KBM-7 (cell line): ENCODE results near the gene FOXO4.

Experiments
- DNase-seq: peaks from one replicate; pipeline ENCODE4 v3.0.0-alpha.2; 2015
- in situ Hi-C: fragments of 300-500 bp; cut with MboI; formaldehyde crosslinking; loops from 2 replicates; pipeline ENCODE4 v1.14.3; 2020; ENCODE audit warnings: low sequenced_read_pairs, low pct_unique_long_range_greater_than_20kb, mixed read lengths

The FOXO4 gene

DNA sequence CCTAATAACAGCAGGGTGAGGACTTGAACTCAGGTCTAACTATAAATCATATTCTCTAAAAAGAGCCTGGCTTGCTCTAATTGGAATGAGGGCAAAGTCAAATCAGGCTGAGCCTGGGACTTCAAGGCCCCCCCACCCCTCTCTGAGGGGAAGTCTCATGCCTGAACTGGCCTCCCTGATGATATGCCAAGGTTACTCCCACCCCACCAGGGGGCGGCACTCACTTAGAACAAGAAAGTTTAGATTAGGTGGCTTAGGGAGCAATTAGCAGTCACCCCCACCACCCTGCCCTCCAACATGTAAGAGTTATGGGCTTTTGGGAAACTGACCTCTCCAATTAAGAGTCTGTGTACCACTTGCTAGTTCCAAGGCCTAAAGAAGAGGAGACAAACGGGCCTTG lies 2.7 kb downstream of the FOXO4 start:
- DNase-seq, result peak; percentile 87
- in situ Hi-C loops, result no loop called here

DNA sequence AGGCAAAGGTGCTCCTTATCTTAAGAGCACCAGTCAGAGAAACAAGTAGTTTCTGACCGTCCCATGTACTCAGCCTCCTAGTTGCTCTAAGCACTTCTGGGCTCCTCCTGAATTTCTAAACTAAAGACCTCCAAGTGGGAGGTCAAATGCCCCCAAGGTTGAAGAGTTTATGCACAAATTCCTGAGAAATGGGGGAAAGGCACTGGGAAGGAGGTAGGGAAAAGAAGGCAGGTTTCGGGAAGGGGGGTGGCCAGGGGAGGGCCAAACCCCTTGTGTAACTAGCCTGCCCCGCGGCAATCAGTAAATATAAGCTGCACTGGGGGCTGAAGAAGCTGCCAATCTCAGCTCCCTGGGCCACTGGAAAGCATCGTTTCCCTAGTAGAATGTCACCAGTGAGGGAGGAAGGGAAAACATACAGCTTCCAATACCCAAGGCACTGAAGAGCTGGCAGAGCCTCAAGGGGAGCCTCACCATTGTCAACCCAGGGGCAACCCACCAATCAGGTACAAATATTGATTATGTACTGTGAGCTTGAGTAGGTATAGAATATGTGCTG lies 3.4 kb downstream of the FOXO4 start:
- in situ Hi-C loops, result no loop called here
- no peak for DNase-seq

DNA sequence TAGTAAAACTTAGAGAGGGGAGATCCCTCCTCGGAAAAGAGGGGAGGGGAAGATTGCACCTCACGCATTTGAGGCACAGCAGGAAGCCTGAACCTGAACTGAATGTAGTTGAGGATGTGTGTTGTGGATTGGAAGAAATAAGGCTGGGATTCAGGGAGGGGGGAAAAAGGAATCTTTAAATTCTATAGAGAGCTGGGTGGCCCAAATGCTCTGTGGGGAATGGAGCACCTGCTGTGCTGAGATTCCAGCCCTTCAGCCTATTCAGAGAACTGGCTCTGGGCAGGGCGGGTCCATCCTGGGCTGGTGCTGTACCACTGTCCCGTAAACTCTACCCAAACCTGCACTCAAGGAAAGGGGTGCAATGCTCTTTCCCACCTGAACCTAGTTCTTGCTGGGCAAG lies 4.1 kb downstream of the FOXO4 start:
- in situ Hi-C loops, result no loop called here
- DNase-seq, result no peak

- in situ Hi-C loops, result no loop called here
Observed at GRCh38 chrX:71100581-71101505, 5.2 kb downstream of the FOXO4 start.

DNA sequence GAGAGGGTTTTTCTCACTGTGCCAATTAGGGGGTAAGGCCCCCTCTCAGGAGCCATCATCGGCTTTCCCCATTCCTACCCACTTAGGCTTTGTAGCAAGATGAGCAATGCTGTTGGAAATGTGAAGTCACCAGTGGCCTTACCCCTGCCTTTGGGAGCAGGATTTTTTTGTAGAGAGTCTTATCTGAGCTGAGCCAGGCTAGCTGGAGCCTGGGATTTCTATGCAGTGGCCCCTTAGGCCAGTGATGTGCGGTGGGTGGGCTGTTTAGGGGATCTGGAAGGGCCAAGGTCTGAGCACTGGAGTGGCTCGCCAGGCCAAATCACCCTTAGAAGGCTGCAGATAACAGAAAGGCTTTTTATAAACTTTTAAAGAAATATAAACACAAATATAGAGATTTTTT lies 6.6 kb downstream of the FOXO4 start:
- in situ Hi-C loops, result no loop called here
- no peak for DNase-seq

More at GRCh38 chrX:71100581-71101505, 5.2 kb downstream of the FOXO4 start:
- no peak for DNase-seq

GRCh38 chrX:71103110-71103983 lies 7.7 kb downstream of the FOXO4 start:
- in situ Hi-C loops, result no loop called here
- peak; percentile 88 for DNase-seq

DNA sequence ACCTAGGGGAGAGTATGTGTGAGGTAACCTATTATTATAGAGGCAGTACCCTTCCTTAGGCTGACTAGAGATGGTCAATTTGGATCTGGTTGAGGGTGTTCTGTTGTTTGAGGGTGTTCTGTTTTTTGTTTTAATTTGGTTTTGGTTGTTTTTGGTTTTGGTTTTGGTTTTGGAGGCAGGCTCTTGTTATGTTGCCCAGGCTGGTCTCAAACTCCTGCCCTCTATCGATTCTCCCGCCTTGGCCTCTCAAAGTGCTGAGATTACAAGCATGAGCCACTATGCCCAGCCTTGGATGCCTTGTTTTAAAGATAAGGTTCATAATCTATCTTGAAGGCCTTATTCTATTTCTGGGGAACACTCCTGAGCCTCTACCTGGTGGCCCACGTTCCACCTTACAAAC lies 10.0 kb downstream of the FOXO4 start:
- DNase-seq, result no peak
- in situ Hi-C loops, result no loop called here

GRCh38 chrX:71106427-71106826 lies 10.8 kb downstream of the FOXO4 start, which contains the start of gene CXorf65:
TSS of gene CXorf65 (minus strand) at chrX:71106740. CDS start at chrX:71106556, 184 bp downstream.
- in situ Hi-C loops, result no loop called here

GRCh38 chrX:71107245-71107644 lies 11.6 kb downstream of the FOXO4 start:
- in situ Hi-C loops, result no loop called here
- no peak for DNase-seq

More at GRCh38 chrX:71106427-71106826, 10.8 kb downstream of the FOXO4 start, which contains the start of gene CXorf65:
- no peak for DNase-seq

- in situ Hi-C loops, result no loop called here
- peak; percentile 84 for DNase-seq
Observed at GRCh38 chrX:71107762-71108360, 12.2 kb downstream of the FOXO4 start.

GRCh38 chrX:71109051-71109450 lies 13.4 kb downstream of the FOXO4 start:
- in situ Hi-C loops, result no loop called here
- DNase-seq, result no peak

- DNase-seq, result peak; percentile 80
- in situ Hi-C loops, result no loop called here
Observed at GRCh38 chrX:71111141-71111843, 15.6 kb downstream of the FOXO4 start, which contains the start of gene IL2RG. TSS of gene IL2RG (minus strand) at chrX:71111577. CDS start at chrX:71111539, 38 bp downstream.

GRCh38 chrX:71111921-71112431 lies 16.3 kb downstream of the FOXO4 start:
- DNase-seq, result peak; percentile 58
- in situ Hi-C loops, result no loop called here

DNA sequence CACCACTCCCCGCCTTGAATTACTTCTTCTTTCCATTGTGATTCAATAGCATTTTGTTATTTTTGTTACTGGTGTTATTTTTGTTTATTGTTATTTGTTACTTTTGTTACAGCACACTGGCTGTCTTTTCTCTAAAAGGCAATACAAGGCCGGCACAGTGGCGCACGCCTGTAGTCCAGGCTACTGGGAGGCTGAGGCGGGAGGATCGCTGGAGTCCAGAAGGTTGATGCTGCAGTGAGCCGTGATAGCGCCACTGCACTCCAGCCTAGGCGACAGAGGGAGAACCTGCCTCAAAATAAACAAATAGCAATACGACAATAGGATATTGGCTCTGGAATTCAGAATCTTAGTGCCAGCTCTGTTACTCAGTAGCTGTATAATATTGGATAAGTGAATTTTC lies 21.7 kb downstream of the FOXO4 start:
- no peak for DNase-seq
- in situ Hi-C loops, result no loop called here

DNA sequence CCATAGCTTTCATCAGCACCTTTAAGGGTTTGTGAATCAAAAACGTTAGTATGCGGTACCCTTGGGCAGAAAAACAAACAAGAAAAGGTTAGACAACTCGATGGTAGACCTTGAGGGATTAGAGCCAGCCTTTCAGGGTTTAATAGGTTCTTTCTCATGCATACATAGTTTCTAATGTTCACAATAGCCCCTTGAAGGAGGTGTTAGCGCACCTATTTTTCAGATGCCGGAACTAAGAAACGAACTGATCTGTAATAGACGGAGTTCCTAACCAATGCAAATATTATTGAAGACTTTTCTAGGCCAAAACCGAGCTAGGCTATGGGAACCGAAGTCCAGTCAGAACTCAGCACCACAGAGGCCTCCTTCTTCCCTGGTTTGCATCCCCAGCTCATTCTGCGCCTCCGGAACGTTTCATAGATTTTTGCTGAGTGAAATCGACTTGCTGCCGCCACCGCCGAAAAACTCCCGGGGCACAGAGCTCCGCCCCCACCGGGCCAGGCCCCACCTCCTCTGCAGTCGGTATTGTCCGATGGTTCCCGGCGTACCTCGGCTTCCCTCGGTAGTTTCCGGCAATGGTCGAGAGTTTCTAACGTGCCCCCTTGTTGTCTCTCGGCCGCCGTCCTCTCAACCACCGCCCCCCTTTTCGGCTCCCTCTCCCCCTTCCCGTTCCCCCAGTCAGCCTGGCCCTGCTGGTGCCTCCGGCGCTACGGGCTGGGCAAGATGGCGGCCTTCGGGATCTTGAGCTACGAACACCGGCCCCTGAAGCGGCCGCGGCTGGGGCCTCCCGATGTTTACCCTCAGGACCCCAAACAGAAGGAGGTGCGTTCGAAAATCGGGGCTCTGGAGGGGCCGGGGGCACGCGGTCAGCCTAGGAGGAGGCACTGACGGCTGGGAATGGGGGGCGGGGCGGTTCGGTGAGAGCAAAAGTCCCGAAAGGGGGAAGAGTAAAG lies 22.7 kb downstream of the FOXO4 start, which contains the start of gene MED12:
Gene MED12 (plus strand): TSS at position 565 of the 953 bp plus-strand sequence. CDS start 159 bp downstream, at position 724.
- peak; percentile 87 for DNase-seq
- in situ Hi-C loops, result no loop called here

DNA sequence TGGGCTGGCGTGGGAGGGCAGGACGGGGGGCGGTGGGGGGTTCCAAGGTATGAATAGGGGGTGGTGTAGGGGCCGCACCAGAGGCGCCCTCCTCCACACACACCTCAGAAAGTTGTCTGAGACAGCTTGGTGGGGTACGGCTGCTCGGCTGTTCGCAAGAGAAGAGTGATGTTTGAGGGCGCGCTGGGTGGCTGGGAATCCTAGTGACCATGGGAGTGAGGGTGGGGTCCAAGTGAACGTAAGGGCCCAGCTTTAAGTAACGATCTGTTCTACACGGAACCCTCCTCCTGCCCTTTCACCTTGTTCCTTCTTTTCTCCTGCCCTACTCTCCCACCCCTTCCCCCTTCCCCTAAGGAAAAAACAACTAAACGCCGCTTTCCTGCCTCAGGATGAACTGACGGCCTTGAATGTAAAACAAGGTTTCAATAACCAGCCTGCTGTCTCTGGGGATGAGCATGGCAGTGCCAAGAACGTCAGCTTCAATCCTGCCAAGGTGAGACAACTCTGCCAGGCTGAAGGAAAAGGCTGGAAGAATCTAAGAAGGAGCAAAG lies 23.4 kb downstream of the FOXO4 start:
- in situ Hi-C loops, result no loop called here
- no peak for DNase-seq
